ENCODE data around the gene FBXO33.

- TF ChIP-seq CTCF (IDR thresholded peaks at IDR 0.05): no peak
- no peak for TF ChIP-seq POLR2A (IDR thresholded peaks at IDR 0.05)
These were observed 27.7 kb upstream of the FBXO33 start for GRCh38 chr14:39459795-39460478.
